ENCODE results near the gene HPCAL1. TPM values are rescaled to one million over a fixed set of nuclear protein-coding genes. Genes with fewer than 3 reads are reported as not detected.

The HPCAL1 gene
- total and polyA plus RNA-seq, 2 of the 4 experiments (the other 2 are of a cell fraction) = 8.2 to 33.7 TPM

DNA sequence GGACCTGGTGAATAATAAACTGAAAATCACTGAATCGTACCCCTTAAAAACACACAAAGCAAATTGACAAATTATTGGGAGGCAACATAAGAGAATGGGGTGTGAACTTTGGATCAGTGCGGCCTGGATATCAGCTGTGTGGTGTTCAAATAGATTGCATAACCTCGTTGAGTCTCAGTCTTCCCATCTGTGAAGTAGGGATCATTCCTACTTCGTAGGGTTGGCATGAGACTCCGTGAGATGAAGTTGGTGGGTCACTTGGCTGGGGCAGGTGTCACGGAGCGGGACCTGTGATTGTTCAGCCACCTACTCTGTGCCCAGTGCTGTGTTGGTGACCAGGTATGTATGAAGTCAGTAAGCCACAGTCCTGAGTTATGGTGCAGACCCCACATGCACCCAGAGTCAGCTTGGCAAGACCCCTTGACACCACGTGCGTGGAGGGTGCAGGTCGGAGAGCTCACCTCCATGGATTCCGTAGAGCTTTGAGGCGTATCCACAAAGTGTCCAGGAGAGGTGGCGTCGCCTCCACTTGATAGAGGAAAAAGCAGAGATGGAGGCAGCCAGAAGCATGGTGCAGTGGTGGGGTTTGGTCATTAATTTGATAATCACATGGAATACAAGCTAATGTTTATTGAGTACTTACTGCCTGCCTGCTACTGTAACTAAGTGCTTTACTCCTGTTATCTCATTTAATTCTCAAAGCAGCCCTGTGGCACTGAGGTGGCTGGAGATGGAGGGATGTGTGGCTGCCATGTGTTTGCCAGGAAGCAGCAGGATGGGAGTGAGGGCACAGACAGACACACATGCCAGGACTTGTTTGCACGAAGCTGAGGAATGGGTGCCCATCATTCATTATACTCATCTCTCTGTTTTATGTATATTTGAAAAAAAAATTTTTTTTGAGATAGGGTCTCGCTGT lies 35.8 kb downstream of the HPCAL1 start:
- H2AK9ac ChIP-seq (replicated peaks; ENCODE audit: low read depth, low read length, poor library complexity) = no peak overlapping the region
- peaks cover 5% of the 10 kb centered on the region for H3K9me3 ChIP-seq (ENCODE audit: control insufficient read depth, insufficient read depth, low read length)
- H3K23ac ChIP-seq (ENCODE audit: low read depth, low read length) = no peak overlapping the region
- DNase-seq (no peak), ATAC-seq (ENCODE audit: low read depth) (no peak)
- H3K4me1 ChIP-seq (ENCODE audit: control insufficient read depth, insufficient read depth, low read length) = no peaks in the 10 kb centered on the region; the same call in 1 of the 2 replicates
- H3K4me2 ChIP-seq (ENCODE audit: low read depth, low read length) = no peak overlapping the region
- H2BK120ac ChIP-seq (ENCODE audit: low read depth, low read length) = no peak overlapping the region
- TF ChIP-seq RCOR1 (IDR thresholded peaks at IDR 0.05; ENCODE audit: insufficient replicate concordance, low read length) (no peak), CHD1 (IDR thresholded peaks at IDR 0.05; ENCODE audit: low read depth, low read length) (no peak), MAZ (IDR thresholded peaks at IDR 0.05; ENCODE audit: borderline replicate concordance, low read depth, low read length) (no peak), POLR2A (IDR thresholded peaks at IDR 0.05; ENCODE audit: low read depth, low read length) (no peak), MAFK (IDR thresholded peaks at IDR 0.05; ENCODE audit: low read depth, low read length) (no peak), MXI1 (IDR thresholded peaks at IDR 0.05; ENCODE audit: borderline replicate concordance, low read depth, low read length) (no peak), RAD21 (IDR thresholded peaks at IDR 0.05; ENCODE audit: low read length) (no peak)
- TF ChIP-seq, protein P1, sequence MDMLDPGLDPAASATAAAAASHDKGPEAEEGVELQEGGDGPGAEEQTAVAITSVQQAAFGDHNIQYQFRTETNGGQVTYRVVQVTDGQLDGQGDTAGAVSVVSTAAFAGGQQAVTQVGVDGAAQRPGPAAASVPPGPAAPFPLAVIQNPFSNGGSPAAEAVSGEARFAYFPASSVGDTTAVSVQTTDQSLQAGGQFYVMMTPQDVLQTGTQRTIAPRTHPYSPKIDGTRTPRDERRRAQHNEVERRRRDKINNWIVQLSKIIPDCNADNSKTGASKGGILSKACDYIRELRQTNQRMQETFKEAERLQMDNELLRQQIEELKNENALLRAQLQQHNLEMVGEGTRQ (IDR thresholded peaks at IDR 0.05; ENCODE audit: low read depth, low read length) = no peak
- TF ChIP-seq, protein P2, sequence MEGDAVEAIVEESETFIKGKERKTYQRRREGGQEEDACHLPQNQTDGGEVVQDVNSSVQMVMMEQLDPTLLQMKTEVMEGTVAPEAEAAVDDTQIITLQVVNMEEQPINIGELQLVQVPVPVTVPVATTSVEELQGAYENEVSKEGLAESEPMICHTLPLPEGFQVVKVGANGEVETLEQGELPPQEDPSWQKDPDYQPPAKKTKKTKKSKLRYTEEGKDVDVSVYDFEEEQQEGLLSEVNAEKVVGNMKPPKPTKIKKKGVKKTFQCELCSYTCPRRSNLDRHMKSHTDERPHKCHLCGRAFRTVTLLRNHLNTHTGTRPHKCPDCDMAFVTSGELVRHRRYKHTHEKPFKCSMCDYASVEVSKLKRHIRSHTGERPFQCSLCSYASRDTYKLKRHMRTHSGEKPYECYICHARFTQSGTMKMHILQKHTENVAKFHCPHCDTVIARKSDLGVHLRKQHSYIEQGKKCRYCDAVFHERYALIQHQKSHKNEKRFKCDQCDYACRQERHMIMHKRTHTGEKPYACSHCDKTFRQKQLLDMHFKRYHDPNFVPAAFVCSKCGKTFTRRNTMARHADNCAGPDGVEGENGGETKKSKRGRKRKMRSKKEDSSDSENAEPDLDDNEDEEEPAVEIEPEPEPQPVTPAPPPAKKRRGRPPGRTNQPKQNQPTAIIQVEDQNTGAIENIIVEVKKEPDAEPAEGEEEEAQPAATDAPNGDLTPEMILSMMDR (conservative IDR thresholded peaks at IDR 0.05; ENCODE audit: low read depth, low read length) = no peak
- TF ChIP-seq, protein P3, sequence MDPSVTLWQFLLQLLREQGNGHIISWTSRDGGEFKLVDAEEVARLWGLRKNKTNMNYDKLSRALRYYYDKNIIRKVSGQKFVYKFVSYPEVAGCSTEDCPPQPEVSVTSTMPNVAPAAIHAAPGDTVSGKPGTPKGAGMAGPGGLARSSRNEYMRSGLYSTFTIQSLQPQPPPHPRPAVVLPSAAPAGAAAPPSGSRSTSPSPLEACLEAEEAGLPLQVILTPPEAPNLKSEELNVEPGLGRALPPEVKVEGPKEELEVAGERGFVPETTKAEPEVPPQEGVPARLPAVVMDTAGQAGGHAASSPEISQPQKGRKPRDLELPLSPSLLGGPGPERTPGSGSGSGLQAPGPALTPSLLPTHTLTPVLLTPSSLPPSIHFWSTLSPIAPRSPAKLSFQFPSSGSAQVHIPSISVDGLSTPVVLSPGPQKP (IDR thresholded peaks at IDR 0.05; ENCODE audit: borderline replicate concordance, low read depth, low read length) = no peak
- no peak overlapping the region for H4K5ac ChIP-seq (ENCODE audit: low read depth, low read length)
- no peaks in the 10 kb centered on the region for H3K27me3 ChIP-seq (ENCODE audit: control insufficient read depth, insufficient read depth, low read length)
- H2BK20ac ChIP-seq (ENCODE audit: low read depth, low read length) = no peak overlapping the region
- no peak overlapping the region for H4K91ac ChIP-seq (ENCODE audit: insufficient read depth, low read depth, low read length)
- dilution Hi-C loops (cut with HindIII; ENCODE audit: low sequenced_read_pairs, unreplicated experiment) = no loop called here
- H3K4ac ChIP-seq (ENCODE audit: low read depth, low read length) = no peak overlapping the region; the same call in 1 of the 2 replicates
- no peak overlapping the region for H3K4me3 ChIP-seq (ENCODE audit: insufficient read depth, low read depth, low read length)
- H3K27ac ChIP-seq (ENCODE audit: insufficient read depth, low read length) = no peak overlapping the region
- POLR2A ChIA-PET (ENCODE audit: unreplicated experiment) = no interaction called here
- peaks cover 17 to 35% of the 10 kb centered on the region in 2 experiments for H3K79me1 ChIP-seq (ENCODE audit: low read depth in 1 of 2, low read length in 2 of 2)
- H3K14ac ChIP-seq (replicated peaks; ENCODE audit: low read depth, low read length) = no peak overlapping the region
- H4K8ac ChIP-seq (ENCODE audit: low read depth in 2 of 2, low read length in 2 of 2) = no peak overlapping the region
- no peak overlapping the region for H3K56ac ChIP-seq (ENCODE audit: extremely low read depth, insufficient read depth, low read length)
- no peak overlapping the region for H2AFZ ChIP-seq (replicated peaks; ENCODE audit: low read length, poor library complexity)
- no peak overlapping the region for H3K9ac ChIP-seq (ENCODE audit: low read depth, low read length)
- no TSS peak for BruUV-seq (replicated peaks)
- H3K18ac ChIP-seq (ENCODE audit: low read depth, low read length) = no peak overlapping the region
- no peak overlapping the region; the same call in 1 of the 2 replicates for H2AK5ac ChIP-seq (ENCODE audit: low read depth, low read length)
- WGBS, 2 experiments (ENCODE audit: extremely low coverage in 2 of 2, insufficient read length in 1 of 2) = 89% methylated on average over 7 of the region's 16 CpGs; no CpG with 5 or more reads in 1 of the 2 experiments
- CTCF ChIA-PET = no interaction called here
- in situ Hi-C loops (cut with MboI; ENCODE audit: low sequenced_read_pairs) = no loop called here
- intact Hi-C loops (cut with micrococcal nuclease) = no loop called here
- no peaks in the 10 kb centered on the region; the same call in 1 of the 2 replicates for H3K9me1 ChIP-seq (ENCODE audit: insufficient read depth, low read length)
- no peak overlapping the region for H2BK5ac ChIP-seq (ENCODE audit: low read depth, low read length, poor library complexity, severe bottlenecking)
- H2BK15ac ChIP-seq (ENCODE audit: low read depth, low read length) = no peak overlapping the region
- H3K36me3 ChIP-seq (ENCODE audit: control insufficient read depth, insufficient read depth, low read length) = peaks cover 4% of the 10 kb centered on the region
- peaks cover 22% of the 10 kb centered on the region for H4K20me1 ChIP-seq (ENCODE audit: insufficient read depth, low read length)
